CD4-positive, alpha-beta T cell (primary cell): ENCODE results near the gene ZFP92. TPM values are rescaled to one million over a fixed set of nuclear protein-coding genes. Genes with fewer than 3 reads are reported as not detected.

ENCODE experiments used
- ATAC-seq: fragments of 200-7000 bp; cut with Tn5 transposase; one replicate; pipeline ENCODE4 v1.10.0; 2022; ENCODE audit warnings: mild to moderate bottlenecking; ENCODE audit not compliant: poor library complexity
- CTCF ChIA-PET: fragments of 350-600 bp; sonication (Branson Sonifier 250); formaldehyde crosslinking; loops from one replicate; lab custom pipeline; 2021; ENCODE audit warnings: antibody characterized with exemption, inconsistent platforms; lab: Charles Lee
- POLR2A ChIA-PET: fragments of 350-600 bp; sonication (Branson Sonifier 250); formaldehyde crosslinking; loops from one replicate; lab custom pipeline; 2021; ENCODE audit warnings: antibody characterized with exemption, inconsistent platforms; lab: Charles Lee
- DNase-seq, 14 experiments: peaks; one replicate each; pipeline ENCODE4 v3.0.0-alpha.2; 2013 to 2020; ENCODE audit warnings: mixed read lengths in 2 of 14
- H3K27ac ChIP-seq, 2 donors: one replicate each; pipeline versions ENCODE4 v1.5.1 to v1.7.0; 2013; ENCODE audit warnings: low read length in 2 of 2, low read depth in 1 of 2, mild to moderate bottlenecking in 1 of 2
- H3K27me3 ChIP-seq, 2 experiments: 1 replicate in 1 of 2; 2 replicates in 1 of 2; pipeline versions ENCODE4 v1.6.1 to v1.7.0; 2013; ENCODE audit warnings: low read length in 2 of 2, control low read depth in 1 of 2, mild to moderate bottlenecking in 1 of 2, moderate library complexity in 1 of 2; ENCODE audit not compliant: insufficient read depth in 2 of 2, control insufficient read depth in 1 of 2
- H3K36me3 ChIP-seq: one replicate; pipeline ENCODE4 v1.6.1; 2013; ENCODE audit warnings: low read length, control low read depth; ENCODE audit not compliant: insufficient read depth
- H3K4me1 ChIP-seq: one replicate; pipeline ENCODE4 v1.6.1; 2013; ENCODE audit warnings: low read length, control low read depth; ENCODE audit not compliant: insufficient read depth
- H3K4me3 ChIP-seq: one replicate; pipeline ENCODE4 v1.5.1; 2013; ENCODE audit warnings: mild to moderate bottlenecking, low read length, moderate library complexity
- H3K9me3 ChIP-seq, 2 experiments: 1 replicate in 1 of 2; 2 replicates in 1 of 2; pipeline versions ENCODE4 v1.6.1 to v1.7.0; 2013; ENCODE audit warnings: low read length in 2 of 2, mild to moderate bottlenecking in 2 of 2, control low read depth in 1 of 2, moderate library complexity in 1 of 2; ENCODE audit not compliant: control insufficient read depth in 1 of 2, insufficient read depth in 1 of 2
- H3K27ac Mint-ChIP-seq: one replicate; pipeline ENCODE4 v1.8.0; 2020; ENCODE audit warnings: mixed read lengths
- H3K27me3 Mint-ChIP-seq: one replicate; pipeline ENCODE4 v1.8.0; 2021; ENCODE audit warnings: mixed read lengths
- H3K36me3 Mint-ChIP-seq: one replicate; pipeline ENCODE4 v1.8.0; 2021; ENCODE audit warnings: low read depth, mixed read lengths
- H3K4me1 Mint-ChIP-seq: one replicate; pipeline ENCODE4 v1.8.0; 2021; ENCODE audit warnings: low read depth, mixed read lengths
- H3K4me3 Mint-ChIP-seq: one replicate; pipeline ENCODE4 v1.8.0; 2020; ENCODE audit warnings: mild to moderate bottlenecking, mixed read lengths
- H3K9me3 Mint-ChIP-seq: one replicate; pipeline ENCODE4 v1.8.0; 2020; ENCODE audit warnings: mixed read lengths
- CTCF ChIP-seq: fragments of 200-600 bp; IDR thresholded peaks from one replicate; pipeline ENCODE4 v1.8.0; 2022; ENCODE audit warnings: antibody characterized with exemption, mild to moderate bottlenecking
- intact Hi-C, 2 experiments: fragments of 100-400 bp; cut with DNase I in 1 of 2; cut with micrococcal nuclease in 1 of 2; formaldehyde crosslinking; loops; one replicate each; pipeline versions ENCODE4 v1.15.1 to v1.9.0; 2023 to 2025; cut with DNase I, micrococcal nuclease
- total RNA-seq, 174 experiments: library from RNA in 2 of 174; stranded (reverse) in 2 of 174; gene quantifications; one replicate each; pipeline ENCODE4 v1.2.3 and lab custom pipeline; 2021 to 2026

Gene ZFP92
- total RNA-seq, 2 experiments from 2014 or later = 0.08 to 0.11 TPM

DNA sequence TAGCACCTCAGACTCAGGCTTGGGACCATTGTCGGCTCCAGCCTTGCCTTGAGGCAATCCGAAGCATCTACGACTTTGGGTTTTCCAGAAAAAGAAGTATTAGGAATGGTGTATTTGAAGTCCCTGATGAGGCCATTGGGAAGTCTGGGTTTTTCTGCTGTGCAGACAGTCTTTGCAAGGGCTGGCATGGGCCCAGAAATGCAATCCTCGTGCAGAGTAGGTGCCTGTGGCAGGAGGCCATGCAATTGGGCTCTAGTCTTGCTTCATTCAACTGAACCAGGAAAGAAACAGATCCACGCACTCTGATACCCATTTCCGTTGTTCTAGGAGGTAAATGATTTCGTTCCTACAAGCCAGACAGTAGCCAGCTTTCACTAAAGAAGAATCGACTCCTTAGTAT lies 12.4 kb downstream of the ZFP92 start:
- Histone ChIP-seq H3K27me3 (no peaks in the 10 kb centered on the region), H3K27ac (no peak overlapping the region), H3K4me3 (no peak overlapping the region), H3K9me3 (no peaks in the 10 kb centered on the region), H3K36me3 (no peaks in the 10 kb centered on the region), H3K4me1 (no peaks in the 10 kb centered on the region)
- Mint-ChIP-seq H3K9me3 (no peaks in the 10 kb centered on the region), H3K36me3 (no peaks in the 10 kb centered on the region), H3K27ac (no peak overlapping the region), H3K4me3 (no peak overlapping the region), H3K4me1 (no peaks in the 10 kb centered on the region), H3K27me3 (no peaks in the 10 kb centered on the region)
- ChIA-PET CTCF (no interaction called here), POLR2A (no interaction called here)
- ATAC-seq (no peak), DNase-seq (no peak)
- intact Hi-C loops = no loop called here
- TF ChIP-seq CTCF = no peak

GRCh38 chrX:153426204-153426603 lies 14.9 kb downstream of the ZFP92 start:
- no peak for ATAC-seq
- no peak overlapping the region for H3K4me3 ChIP-seq
- CTCF ChIA-PET = no interaction called here
- no peak overlapping the region for H3K27ac ChIP-seq
- no peak for TF ChIP-seq CTCF
- POLR2A ChIA-PET = no interaction called here
- Mint-ChIP-seq H3K4me3 (no peak overlapping the region), H3K27me3 (peaks cover 4% of the 10 kb centered on the region), H3K4me1 (no peaks in the 10 kb centered on the region), H3K36me3 (no peaks in the 10 kb centered on the region), H3K9me3 (peaks cover 2% of the 10 kb centered on the region), H3K27ac (no peak overlapping the region)
- intact Hi-C loops = no loop called here
- no peaks in the 10 kb centered on the region for H3K36me3 ChIP-seq
- no peaks in the 10 kb centered on the region for H3K27me3 ChIP-seq
- DNase-seq = no peak
- H3K9me3 ChIP-seq = no peaks in the 10 kb centered on the region
- H3K4me1 ChIP-seq = no peaks in the 10 kb centered on the region

DNA sequence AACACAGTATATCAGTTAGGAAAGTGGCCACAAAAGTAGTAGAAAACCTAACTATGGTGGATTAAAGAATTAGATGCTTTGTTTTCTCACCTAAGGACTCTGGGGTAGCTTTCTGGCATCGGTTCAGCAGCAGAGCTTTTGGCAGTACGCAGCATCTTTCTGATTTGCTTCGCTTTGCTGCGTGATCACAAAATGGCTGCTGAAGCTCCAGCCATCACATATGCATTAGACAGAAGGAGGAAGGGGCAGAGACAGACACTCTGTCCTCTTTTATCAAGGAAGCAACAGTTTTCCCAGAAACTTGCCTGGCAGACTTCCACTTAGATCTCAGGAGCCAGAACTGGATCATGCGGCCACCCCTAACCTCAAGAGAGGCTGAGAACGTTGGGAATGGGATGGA lies 19.5 kb downstream of the ZFP92 start:
- peaks cover 0 to 4% of the 10 kb centered on the region in 2 experiments for H3K9me3 ChIP-seq
- no peak for DNase-seq
- Mint-ChIP-seq H3K27ac (no peak overlapping the region), H3K9me3 (peaks cover 2% of the 10 kb centered on the region), H3K27me3 (peaks cover 4% of the 10 kb centered on the region), H3K4me1 (no peaks in the 10 kb centered on the region), H3K36me3 (no peaks in the 10 kb centered on the region), H3K4me3 (no peak overlapping the region)
- ATAC-seq = no peak
- ChIA-PET CTCF (no interaction called here), POLR2A (no interaction called here)
- H3K27ac ChIP-seq = no peak overlapping the region
- no peak for TF ChIP-seq CTCF
- H3K27me3 ChIP-seq = no peaks in the 10 kb centered on the region
- no peaks in the 10 kb centered on the region for H3K36me3 ChIP-seq
- no peak overlapping the region for H3K4me3 ChIP-seq
- intact Hi-C loops = no loop called here
- H3K4me1 ChIP-seq = no peaks in the 10 kb centered on the region
